GM21825 (cell line): Measurements from ENCODE around the gene PLBD2.

Experiments
- ATAC-seq: cut with Tn5 transposase; IDR thresholded peaks from one replicate; pipeline ENCODE4 v1.9.1; 2021; ENCODE audit warnings: mild to moderate bottlenecking, moderate library complexity; ENCODE audit not compliant: unreplicated experiment

Gene PLBD2

GRCh38 chr12:113392520-113392919, 34.1 kb downstream of the PLBD2 start:
- no peak for ATAC-seq

- no peak for ATAC-seq
These were observed 34.7 kb downstream of the PLBD2 start for GRCh38 chr12:113392988-113393579.

GRCh38 chr12:113393749-113394148, 35.4 kb downstream of the PLBD2 start:
- no peak for ATAC-seq

GRCh38 chr12:113395119-113395518, 36.7 kb downstream of the PLBD2 start:
- no peak for ATAC-seq

GRCh38 chr12:113396200-113396599, 37.8 kb downstream of the PLBD2 start:
- no peak for ATAC-seq

GRCh38 chr12:113396828-113397496, 38.6 kb downstream of the PLBD2 start:
- ATAC-seq = no peak

- ATAC-seq = no peak
These were observed 39.3 kb downstream of the PLBD2 start for GRCh38 chr12:113397497-113398197.

- no peak for ATAC-seq
These were observed 40.2 kb downstream of the PLBD2 start for GRCh38 chr12:113398346-113399290.

GRCh38 chr12:113399490-113399889, 41.1 kb downstream of the PLBD2 start:
- no peak for ATAC-seq

GRCh38 chr12:113400362-113400761, 42.0 kb downstream of the PLBD2 start:
- ATAC-seq = no peak

- ATAC-seq = no peak
These were observed 42.9 kb downstream of the PLBD2 start for GRCh38 chr12:113401066-113402000.

- no peak for ATAC-seq
These were observed 44.3 kb downstream of the PLBD2 start for GRCh38 chr12:113402586-113403260.

- ATAC-seq = no peak
These were observed 45.3 kb downstream of the PLBD2 start, which contains the start of gene SDS for GRCh38 chr12:113403435-113404415. Gene SDS (minus strand): TSS chr12:113403887. CDS start chr12:113399708, 4,179 bp downstream.

- no peak for ATAC-seq
These were observed 47.3 kb downstream of the PLBD2 start for GRCh38 chr12:113405694-113406093.

GRCh38 chr12:113407931-113408600, 49.7 kb downstream of the PLBD2 start:
- no peak for ATAC-seq

GRCh38 chr12:113408756-113409298, 50.4 kb downstream of the PLBD2 start:
- no peak for ATAC-seq

- no peak for ATAC-seq
These were observed 51.2 kb downstream of the PLBD2 start for GRCh38 chr12:113409462-113410124.
